NCI-H82 (cell line): ENCODE measurements around the gene IGFALS.

ENCODE experiments used
- DNase-seq: peaks from one replicate; lab custom pipeline; 2025; lab: John Stamatoyannopoulos, UW

The IGFALS gene

GRCh38 chr16:1793578-1794220 lies at the start of gene IGFALS:
Gene IGFALS (minus strand): TSS chr16:1793705. CDS start chr16:1793652, 53 bp downstream.
- no peak for DNase-seq

GRCh38 chr16:1839554-1839953 lies 46.0 kb upstream of the IGFALS start:
- DNase-seq, result no peak

- DNase-seq, result no peak
Observed at GRCh38 chr16:1834096-1834495, 40.6 kb upstream of the IGFALS start.

- DNase-seq, result no peak
Observed at GRCh38 chr16:1832838-1833454, 39.4 kb upstream of the IGFALS start.

- no peak for DNase-seq
Observed at GRCh38 chr16:1831186-1832075, 37.9 kb upstream of the IGFALS start.

GRCh38 chr16:1830213-1830612 lies 36.7 kb upstream of the IGFALS start:
- DNase-seq, result no peak

GRCh38 chr16:1828645-1829410 lies 35.3 kb upstream of the IGFALS start:
- DNase-seq, result no peak

- peak; percentile 95 for DNase-seq
Observed at GRCh38 chr16:1826691-1827573, 33.4 kb upstream of the IGFALS start, which contains the start of the genes FAHD1 and HAGH. Gene FAHD1 (plus strand): TSS chr16:1827206. CDS start chr16:1827239, 33 bp downstream. Gene HAGH (minus strand): TSS chr16:1826825. CDS start chr16:1826787, 38 bp downstream.

- peak; percentile 78 for DNase-seq
Observed at GRCh38 chr16:1825864-1826690, 32.6 kb upstream of the IGFALS start.

GRCh38 chr16:1825381-1825863 lies 31.9 kb upstream of the IGFALS start:
- DNase-seq, result no peak

GRCh38 chr16:1823821-1824220 lies 30.3 kb upstream of the IGFALS start:
- DNase-seq, result peak; percentile 66

- DNase-seq, result no peak
Observed at GRCh38 chr16:1822801-1823200, 29.3 kb upstream of the IGFALS start.

- no peak for DNase-seq
Observed at GRCh38 chr16:1821861-1822611, 28.5 kb upstream of the IGFALS start.

GRCh38 chr16:1820946-1821290 lies 27.4 kb upstream of the IGFALS start:
- no peak for DNase-seq

GRCh38 chr16:1820096-1820945 lies 26.8 kb upstream of the IGFALS start:
- DNase-seq, result no peak

GRCh38 chr16:1819611-1820010 lies 26.1 kb upstream of the IGFALS start:
- no peak for DNase-seq

GRCh38 chr16:1818873-1819525 lies 25.5 kb upstream of the IGFALS start:
- no peak for DNase-seq
